Astrocyte (in vitro differentiated cells and primary cell): Measurements from ENCODE around the gene YTHDF1.

ENCODE experiments used
- EZH2 ChIP-seq: IDR thresholded peaks from 2 replicates; pipeline ENCODE4 v1.6.1; 2012; ENCODE audit warnings: mild to moderate bottlenecking, low read length, inconsistent platforms; ENCODE audit not compliant: insufficient read depth
- TF ChIP-seq, protein P1 (sequence below): IDR thresholded peaks from 2 replicates; pipeline ENCODE4 v1.5.1; 2011; ENCODE audit warnings: low read depth, mild to moderate bottlenecking, inconsistent platforms, low read length, moderate library complexity; ENCODE audit not compliant: insufficient read depth

DNA sequence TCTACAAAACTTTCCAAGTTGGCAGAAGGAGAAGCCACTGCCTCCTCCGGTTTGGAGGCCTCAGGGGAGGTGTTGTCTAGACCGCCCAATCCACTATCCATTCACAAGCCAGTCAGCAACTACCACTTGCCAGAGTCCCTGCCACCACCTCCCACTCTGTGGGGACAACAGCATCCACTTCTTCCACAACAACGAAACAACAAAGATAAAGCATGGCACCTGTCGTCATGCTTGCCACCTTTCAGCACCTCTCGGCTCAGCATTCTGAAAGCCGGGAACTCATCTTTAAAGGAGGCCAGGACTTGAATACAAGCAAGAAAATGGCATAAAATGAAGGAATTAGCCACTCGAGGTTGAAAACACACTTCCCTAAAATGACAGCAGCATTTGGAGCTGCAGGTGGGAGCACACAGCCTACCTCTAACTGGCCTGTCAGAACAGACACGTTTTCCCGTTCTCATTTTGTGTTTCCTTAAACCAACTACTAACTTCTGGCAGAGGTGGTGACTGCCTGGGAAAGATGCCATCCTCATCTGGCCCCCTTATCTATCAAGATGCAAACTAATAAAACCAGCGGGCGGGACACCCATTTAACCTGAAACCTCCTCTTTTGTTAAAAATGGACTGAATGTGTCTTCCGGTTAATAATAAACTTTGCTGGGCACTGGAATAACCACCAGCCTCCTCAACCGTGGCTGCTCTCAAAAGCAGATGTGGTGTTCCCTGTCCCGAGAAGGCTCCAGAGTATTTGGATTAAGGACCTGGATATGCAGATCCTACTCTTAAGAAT lies 21.7 kb downstream of the YTHDF1 start:
- TF ChIP-seq, protein P1, sequence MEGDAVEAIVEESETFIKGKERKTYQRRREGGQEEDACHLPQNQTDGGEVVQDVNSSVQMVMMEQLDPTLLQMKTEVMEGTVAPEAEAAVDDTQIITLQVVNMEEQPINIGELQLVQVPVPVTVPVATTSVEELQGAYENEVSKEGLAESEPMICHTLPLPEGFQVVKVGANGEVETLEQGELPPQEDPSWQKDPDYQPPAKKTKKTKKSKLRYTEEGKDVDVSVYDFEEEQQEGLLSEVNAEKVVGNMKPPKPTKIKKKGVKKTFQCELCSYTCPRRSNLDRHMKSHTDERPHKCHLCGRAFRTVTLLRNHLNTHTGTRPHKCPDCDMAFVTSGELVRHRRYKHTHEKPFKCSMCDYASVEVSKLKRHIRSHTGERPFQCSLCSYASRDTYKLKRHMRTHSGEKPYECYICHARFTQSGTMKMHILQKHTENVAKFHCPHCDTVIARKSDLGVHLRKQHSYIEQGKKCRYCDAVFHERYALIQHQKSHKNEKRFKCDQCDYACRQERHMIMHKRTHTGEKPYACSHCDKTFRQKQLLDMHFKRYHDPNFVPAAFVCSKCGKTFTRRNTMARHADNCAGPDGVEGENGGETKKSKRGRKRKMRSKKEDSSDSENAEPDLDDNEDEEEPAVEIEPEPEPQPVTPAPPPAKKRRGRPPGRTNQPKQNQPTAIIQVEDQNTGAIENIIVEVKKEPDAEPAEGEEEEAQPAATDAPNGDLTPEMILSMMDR = no peak
- no peak for TF ChIP-seq EZH2
